Left ventricle myocardium inferior (tissue), 1 donor: ENCODE measurements around the gene SMYD1. TPM values are rescaled to one million over a fixed set of nuclear protein-coding genes. Genes with fewer than 3 reads are reported as not detected.

ENCODE experiments used
- DNase-seq: peaks from one replicate; pipeline ENCODE4 v3.0.0-alpha.2; 2020
- H3K27ac ChIP-seq: fragments of 200-600 bp; replicated peaks from 2 replicates; pipeline ENCODE4 v1.8.0; 2021
- H3K27me3 ChIP-seq: fragments of 200-600 bp; 2 replicates; pipeline ENCODE4 v1.8.0; 2021; ENCODE audit warnings: low read depth
- H3K36me3 ChIP-seq: fragments of 200-600 bp; 2 replicates; pipeline ENCODE4 v1.8.0; 2021
- H3K4me1 ChIP-seq: fragments of 200-600 bp; 2 replicates; pipeline ENCODE4 v1.8.0; 2021
- H3K4me3 ChIP-seq: fragments of 200-600 bp; 2 replicates; pipeline ENCODE4 v1.8.0; 2021; ENCODE audit warnings: mild to moderate bottlenecking, moderate library complexity
- H3K9me3 ChIP-seq: fragments of 200-600 bp; replicated peaks from 2 replicates; pipeline ENCODE4 v1.8.0; 2021
- intact Hi-C: fragments of 100-400 bp; cut with micrococcal nuclease; formaldehyde crosslinking; loops from one replicate; pipeline ENCODE4 v1.11.0; 2022
- total RNA-seq: library from RNA; stranded (reverse); fragmentation: NEBNext Ultra II Directional; extraction: Animal tissue kit (Norgen Biotek cat#: 25700); gene quantifications from one replicate; pipeline ENCODE4 v1.2.1, GENCODE V29; 2021
- TF ChIP-seq, protein P1 (sequence below): fragments of 200-600 bp; IDR thresholded peaks from 2 replicates; pipeline ENCODE4 v1.8.0; 2021; ENCODE audit warnings: antibody characterized with exemption, mild to moderate bottlenecking, borderline replicate concordance
- donor health status: DM: no; HTN: yes; CAD: no; lungs with severe emphysema.

Gene SMYD1
- total RNA-seq, 1 donor from 2014 or later: 389 TPM

DNA sequence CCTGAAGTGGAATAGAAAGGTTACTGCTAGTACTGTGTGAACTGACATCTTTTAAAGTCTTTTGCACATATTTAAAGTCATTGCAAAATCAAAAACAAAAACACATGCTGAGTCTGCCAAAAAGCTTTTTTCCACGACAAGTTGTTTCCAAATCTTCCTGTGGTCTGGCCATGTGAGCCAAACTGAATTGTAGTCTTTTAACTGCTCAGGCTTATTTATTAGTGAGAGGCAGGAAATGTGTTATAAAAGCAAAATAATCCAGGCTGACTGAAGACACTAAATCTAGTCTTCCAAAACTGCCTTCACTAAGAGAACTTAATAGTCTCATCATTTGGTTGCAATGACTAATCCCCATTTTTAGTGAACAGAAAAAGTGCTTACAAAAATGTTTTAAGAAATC lies 14.3 kb upstream of the SMYD1 start:
- no peak for DNase-seq
- H3K36me3 ChIP-seq: no peaks in the 10 kb centered on the region
- H3K9me3 ChIP-seq: no peaks in the 10 kb centered on the region
- peaks cover 50% of the 10 kb centered on the region for H3K4me1 ChIP-seq
- intact Hi-C loops: no loop called here
- peak overlapping the region; percentile 95 for H3K4me3 ChIP-seq
- TF ChIP-seq, protein P1, sequence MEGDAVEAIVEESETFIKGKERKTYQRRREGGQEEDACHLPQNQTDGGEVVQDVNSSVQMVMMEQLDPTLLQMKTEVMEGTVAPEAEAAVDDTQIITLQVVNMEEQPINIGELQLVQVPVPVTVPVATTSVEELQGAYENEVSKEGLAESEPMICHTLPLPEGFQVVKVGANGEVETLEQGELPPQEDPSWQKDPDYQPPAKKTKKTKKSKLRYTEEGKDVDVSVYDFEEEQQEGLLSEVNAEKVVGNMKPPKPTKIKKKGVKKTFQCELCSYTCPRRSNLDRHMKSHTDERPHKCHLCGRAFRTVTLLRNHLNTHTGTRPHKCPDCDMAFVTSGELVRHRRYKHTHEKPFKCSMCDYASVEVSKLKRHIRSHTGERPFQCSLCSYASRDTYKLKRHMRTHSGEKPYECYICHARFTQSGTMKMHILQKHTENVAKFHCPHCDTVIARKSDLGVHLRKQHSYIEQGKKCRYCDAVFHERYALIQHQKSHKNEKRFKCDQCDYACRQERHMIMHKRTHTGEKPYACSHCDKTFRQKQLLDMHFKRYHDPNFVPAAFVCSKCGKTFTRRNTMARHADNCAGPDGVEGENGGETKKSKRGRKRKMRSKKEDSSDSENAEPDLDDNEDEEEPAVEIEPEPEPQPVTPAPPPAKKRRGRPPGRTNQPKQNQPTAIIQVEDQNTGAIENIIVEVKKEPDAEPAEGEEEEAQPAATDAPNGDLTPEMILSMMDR: no peak
- no peaks in the 10 kb centered on the region for H3K27me3 ChIP-seq
- H3K27ac ChIP-seq: peak overlapping the region; percentile 99

DNA sequence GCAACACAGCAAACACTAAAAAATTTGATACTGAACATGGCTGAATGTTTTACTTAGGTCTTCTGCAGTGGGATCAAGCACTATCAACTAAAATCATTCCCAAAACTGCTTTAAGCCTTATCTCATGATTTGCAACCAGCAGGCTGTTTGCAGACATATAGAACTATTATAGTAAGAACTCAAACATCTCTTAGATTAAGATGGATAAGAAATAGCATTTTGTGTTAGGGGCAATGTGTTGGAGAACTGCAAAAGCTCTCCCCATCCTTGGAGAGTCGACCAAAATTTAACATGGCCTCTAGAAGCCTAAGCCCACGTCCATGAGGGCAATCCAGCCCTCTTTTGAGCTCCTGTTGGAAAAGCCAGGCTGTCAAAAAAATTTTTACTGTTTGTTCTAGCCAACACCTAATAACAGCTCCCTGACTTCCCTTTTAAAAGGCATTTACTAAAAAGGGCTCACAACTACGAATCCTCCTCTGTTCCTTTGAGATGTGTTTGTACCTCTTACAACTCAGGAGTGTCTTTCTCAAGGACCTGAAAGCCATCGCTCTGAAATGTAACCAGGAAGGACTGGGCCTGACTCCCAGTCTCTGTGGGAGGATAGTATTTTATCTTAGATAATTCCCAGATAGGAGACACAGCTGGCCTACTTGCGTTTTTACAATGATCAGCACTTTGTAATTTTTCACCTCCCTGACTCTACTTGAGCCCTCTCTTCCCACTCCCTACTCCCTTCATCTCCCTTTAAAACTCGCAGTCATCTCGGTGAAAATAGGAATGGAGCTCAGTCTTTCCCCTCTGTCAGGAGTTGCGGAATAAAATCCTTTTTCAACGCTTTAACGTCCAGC lies 13.5 kb upstream of the SMYD1 start:
- intact Hi-C loops: no loop called here
- Histone ChIP-seq H3K4me3 (peak overlapping the region; percentile 95), H3K4me1 (peaks cover 50% of the 10 kb centered on the region), H3K27me3 (no peaks in the 10 kb centered on the region), H3K9me3 (no peaks in the 10 kb centered on the region), H3K27ac (peak overlapping the region; percentile 99), H3K36me3 (no peaks in the 10 kb centered on the region)
- TF ChIP-seq, protein P1: no peak
- DNase-seq: no peak

DNA sequence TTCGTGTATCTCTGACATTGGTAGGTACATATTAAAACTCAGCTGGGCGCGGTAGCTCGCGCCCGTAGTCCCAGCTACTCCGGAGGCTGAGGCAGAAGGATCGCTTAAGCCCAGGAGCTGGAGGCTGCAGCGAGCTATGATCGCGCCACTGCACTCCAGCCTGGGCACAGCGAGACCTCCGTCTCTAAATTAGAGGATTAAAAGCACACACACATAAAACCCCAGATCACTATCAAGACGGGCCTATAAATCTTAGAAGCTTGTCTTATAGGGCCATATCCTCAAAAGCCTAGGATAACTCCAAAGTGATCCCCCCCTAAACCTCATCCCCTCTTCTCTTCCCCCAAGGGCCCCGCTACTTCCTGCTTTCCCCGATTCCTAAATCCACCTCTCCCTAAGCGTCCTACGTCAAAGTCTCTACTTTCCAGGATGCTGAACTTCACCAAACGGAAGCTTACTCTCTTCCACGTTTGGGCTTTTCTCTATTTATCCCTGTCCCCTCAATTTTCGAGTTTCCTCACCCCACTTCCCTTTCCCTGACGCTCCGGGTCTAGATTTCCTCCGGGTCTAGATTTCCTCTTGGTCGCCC lies 12.7 kb upstream of the SMYD1 start:
- H3K9me3 ChIP-seq: no peaks in the 10 kb centered on the region
- TF ChIP-seq, protein P1: no peak
- intact Hi-C loops: no loop called here
- DNase-seq: no peak
- peak overlapping the region; percentile 99 for H3K27ac ChIP-seq
- no peaks in the 10 kb centered on the region for H3K36me3 ChIP-seq
- H3K4me1 ChIP-seq: peaks cover 50% of the 10 kb centered on the region
- H3K27me3 ChIP-seq: no peaks in the 10 kb centered on the region
- peak overlapping the region; percentile 95 for H3K4me3 ChIP-seq

DNA sequence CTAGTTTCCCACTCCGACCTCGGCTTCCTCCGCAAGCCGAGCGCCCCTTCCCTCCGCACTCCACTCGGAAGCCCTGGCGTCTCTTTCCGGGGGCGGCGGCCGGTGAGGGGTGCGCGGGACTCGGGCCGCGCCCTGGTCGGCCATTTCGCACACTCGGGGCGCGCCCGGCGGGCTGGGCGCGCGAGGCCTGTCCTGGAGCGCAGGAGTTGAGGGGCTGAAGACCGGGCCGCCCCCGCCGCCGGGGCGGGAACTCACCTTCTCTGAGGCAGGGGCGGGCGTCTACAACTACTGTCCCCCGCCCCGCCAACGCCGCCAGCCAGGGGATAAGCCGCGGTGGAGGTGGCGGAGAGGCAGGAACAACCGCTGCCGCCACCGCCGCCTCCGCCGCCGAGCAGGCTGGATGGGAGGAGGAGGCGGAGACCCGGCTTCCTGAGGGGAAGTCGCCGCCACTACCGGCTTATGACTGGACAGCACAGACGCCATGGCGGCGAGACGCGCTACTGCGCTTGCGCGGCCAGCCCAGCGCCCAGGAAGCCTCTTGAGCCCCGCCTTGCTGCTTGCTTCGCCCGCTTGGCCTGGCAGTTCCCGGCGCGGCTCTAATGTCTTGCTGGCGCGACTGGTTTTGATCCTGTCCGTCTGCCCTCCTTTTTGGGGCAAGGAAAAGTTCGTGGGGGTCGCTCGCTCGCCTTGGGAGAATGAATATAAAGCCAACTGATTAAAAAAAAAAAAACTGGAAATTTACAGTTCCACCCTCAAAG lies 12.1 kb upstream of the SMYD1 start, which contains the start of gene KRCC1:
Gene KRCC1 (minus strand): TSS at position 413 of the 758 bp plus-strand sequence. CDS start 27,220 bp downstream, outside the sequence.
- TF ChIP-seq, protein P1: peak; percentile 20
- intact Hi-C loops: no loop called here
- Histone ChIP-seq H3K4me1 (peaks cover 50% of the 10 kb centered on the region), H3K4me3 (peak within 1 kb of the TSS; percentile 95), H3K36me3 (no peaks in the 10 kb centered on the region), H3K27me3 (no peaks in the 10 kb centered on the region), H3K27ac (peak within 1 kb of the TSS; percentile 99), H3K9me3 (no peaks in the 10 kb centered on the region)
- peak; percentile 97 for DNase-seq

DNA sequence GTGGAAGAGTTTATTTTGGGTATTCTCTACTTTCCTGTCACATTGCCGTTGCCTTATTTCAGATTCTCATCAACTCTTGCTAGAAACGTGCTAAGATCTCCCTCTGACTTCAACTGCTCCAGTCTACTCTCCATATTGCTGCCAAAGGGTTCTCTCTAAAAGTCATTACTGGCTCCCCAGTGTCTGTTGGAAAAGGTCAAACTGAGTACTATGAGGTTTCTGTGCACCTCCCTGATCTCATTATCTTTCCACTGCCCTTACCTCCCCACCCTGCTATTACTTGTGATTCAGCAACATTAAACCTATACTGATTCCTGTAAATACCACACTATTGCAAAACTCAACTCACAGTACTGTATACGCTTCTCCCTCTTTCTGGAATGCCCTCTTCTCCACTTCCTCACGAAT lies 10.2 kb upstream of the SMYD1 start:
- Histone ChIP-seq H3K9me3 (no peaks in the 10 kb centered on the region), H3K27ac (no peak overlapping the region), H3K36me3 (no peaks in the 10 kb centered on the region), H3K4me1 (peaks cover 36% of the 10 kb centered on the region), H3K27me3 (no peaks in the 10 kb centered on the region), H3K4me3 (no peak overlapping the region)
- no peak for DNase-seq
- intact Hi-C loops: no loop called here
- TF ChIP-seq, protein P1: no peak
